ENCODE data around the gene RGL4.

Gene RGL4

GRCh38 chr22:23708270-23708669, 17.5 kb downstream of the RGL4 start:
- H3K27ac ChIP-seq: no peak overlapping the region
- TF ChIP-seq ZFX (IDR thresholded peaks at IDR 0.05; ENCODE audit: borderline replicate concordance): no peak
- TF ChIP-seq CTCF (IDR thresholded peaks at IDR 0.05): no peak

- TF ChIP-seq CTCF (IDR thresholded peaks at IDR 0.05): no peak
- TF ChIP-seq ZFX (IDR thresholded peaks at IDR 0.05; ENCODE audit: borderline replicate concordance): no peak
- no peak overlapping the region for H3K27ac ChIP-seq
These were observed 18.3 kb downstream of the RGL4 start for GRCh38 chr22:23709107-23709506.

GRCh38 chr22:23712256-23712655, 21.4 kb downstream of the RGL4 start:
- TF ChIP-seq ZFX (IDR thresholded peaks at IDR 0.05; ENCODE audit: borderline replicate concordance) (no peak), CTCF (IDR thresholded peaks at IDR 0.05) (no peak)

GRCh38 chr22:23713696-23714595, 23.1 kb downstream of the RGL4 start:
- no peak for TF ChIP-seq ZFX (IDR thresholded peaks at IDR 0.05; ENCODE audit: borderline replicate concordance)
- TF ChIP-seq CTCF (IDR thresholded peaks at IDR 0.05): no peak
- no peak overlapping the region for H3K27ac ChIP-seq

More at GRCh38 chr22:23712256-23712655, 21.4 kb downstream of the RGL4 start:
- no peak overlapping the region for H3K27ac ChIP-seq

GRCh38 chr22:23714596-23715578, 24.1 kb downstream of the RGL4 start:
- H3K27ac ChIP-seq: no peak overlapping the region

GRCh38 chr22:23715806-23716375, 25.1 kb downstream of the RGL4 start:
- H3K27ac ChIP-seq: peak overlapping the region; percentile 61; the same call in 1 of the 2 replicates
- no peak for TF ChIP-seq ZFX (IDR thresholded peaks at IDR 0.05; ENCODE audit: borderline replicate concordance)
- TF ChIP-seq CTCF (IDR thresholded peaks at IDR 0.05): no peak

More at GRCh38 chr22:23714596-23715578, 24.1 kb downstream of the RGL4 start:
- TF ChIP-seq ZFX (IDR thresholded peaks at IDR 0.05; ENCODE audit: borderline replicate concordance): no peak
- no peak for TF ChIP-seq CTCF (IDR thresholded peaks at IDR 0.05)
